Upper lobe of left lung (tissue), 6 donors: ENCODE measurements around the gene KCNE4. TPM values are rescaled to one million over a fixed set of nuclear protein-coding genes. Genes with fewer than 3 reads are reported as not detected.

Experiments used
- ATAC-seq, 2 donors: fragments of 200-7000 bp; cut with Tn5 transposase; one replicate each; pipeline ENCODE4 v1.9.1; 2022; ENCODE audit warnings: mild to moderate bottlenecking in 2 of 2, moderate library complexity in 2 of 2; ENCODE audit not compliant: low FRiP score in 2 of 2
- DNase-seq, 2 donors: peaks; one replicate each; pipeline ENCODE4 v3.0.0-alpha.2; 2019 to 2020
- H3K27ac ChIP-seq, 4 donors: fragments of 200-600 bp; sonication (generic); one replicate each; pipeline ENCODE4 v1.5.1; 2016 to 2019
- H3K27me3 ChIP-seq, 4 donors: fragments of 200-600 bp; sonication (generic); one replicate each; pipeline ENCODE4 v1.5.1; 2017 to 2019
- H3K36me3 ChIP-seq, 4 donors: fragments of 200-600 bp; sonication (generic); one replicate each; pipeline ENCODE4 v1.5.1; 2016 to 2019
- H3K4me1 ChIP-seq, 4 donors: fragments of 200-600 bp; sonication (generic); one replicate each; pipeline ENCODE4 v1.5.1; 2018 to 2019
- H3K4me3 ChIP-seq, 4 donors: fragments of 200-600 bp; sonication (generic); one replicate each; pipeline ENCODE4 v1.5.1; 2017 to 2019; ENCODE audit warnings: mild to moderate bottlenecking in 2 of 4, moderate library complexity in 1 of 4
- H3K9me3 ChIP-seq, 4 donors: fragments of 200-600 bp; sonication (generic); one replicate each; pipeline ENCODE4 v1.5.1; 2018 to 2019
- EP300 ChIP-seq, 4 donors: sonication (generic); formaldehyde crosslinking; IDR thresholded peaks; one replicate each; pipeline ENCODE4 v1.5.1; 2017; ENCODE audit warnings: antibody characterized with exemption in 4 of 4, control low read depth in 2 of 4
- POLR2A ChIP-seq, 4 donors: fragments of 450-650 bp; IDR thresholded peaks; one replicate each; pipeline ENCODE4 v1.5.1; 2016 to 2017; ENCODE audit warnings: antibody characterized with exemption in 4 of 4, mild to moderate bottlenecking in 2 of 4
- POLR2AphosphoS5 ChIP-seq, 2 donors: sonication (generic); formaldehyde crosslinking; IDR thresholded peaks; one replicate each; pipeline ENCODE4 v1.5.1; 2017; ENCODE audit warnings: antibody characterized with exemption in 2 of 2
- WGBS, 2 donors: methylation state at CpG; one replicate each; pipeline ENCODE4 v1.1.5; 2017 to 2018; 5-methylcytosine and 5-hydroxymethylcytosine counted together
- total RNA-seq, 6 donors: library from RNA; depleted of rRNA in 4 of 6; stranded (reverse); fragments of >200 nt in 4 of 6; gene quantifications; one replicate each; pipeline versions ENCODE4 v1.1.0 to v1.2.1, GENCODE V29; 2016 to 2021
- TF ChIP-seq, protein P1 (sequence below), 6 experiments: fragments of 450-650 bp in 4 of 6; fragments of 200-600 bp in 2 of 6; sonication (generic) in 2 of 6; IDR thresholded peaks; one replicate each; pipeline ENCODE4 v1.5.1; 2016 to 2019; ENCODE audit warnings: antibody characterized with exemption in 6 of 6
- donor health status: DM: no; HTN: no; CAD: no; lungs with moderate emphysema.
- donor health status: DM: no; HTN: yes; CAD: no; lungs with severe emphysema.

KCNE4 gene
- total RNA-seq, 6 donors from 2014 or later = 0.20 to 1.9 (median 0.89) TPM; not detected in 1

DNA sequence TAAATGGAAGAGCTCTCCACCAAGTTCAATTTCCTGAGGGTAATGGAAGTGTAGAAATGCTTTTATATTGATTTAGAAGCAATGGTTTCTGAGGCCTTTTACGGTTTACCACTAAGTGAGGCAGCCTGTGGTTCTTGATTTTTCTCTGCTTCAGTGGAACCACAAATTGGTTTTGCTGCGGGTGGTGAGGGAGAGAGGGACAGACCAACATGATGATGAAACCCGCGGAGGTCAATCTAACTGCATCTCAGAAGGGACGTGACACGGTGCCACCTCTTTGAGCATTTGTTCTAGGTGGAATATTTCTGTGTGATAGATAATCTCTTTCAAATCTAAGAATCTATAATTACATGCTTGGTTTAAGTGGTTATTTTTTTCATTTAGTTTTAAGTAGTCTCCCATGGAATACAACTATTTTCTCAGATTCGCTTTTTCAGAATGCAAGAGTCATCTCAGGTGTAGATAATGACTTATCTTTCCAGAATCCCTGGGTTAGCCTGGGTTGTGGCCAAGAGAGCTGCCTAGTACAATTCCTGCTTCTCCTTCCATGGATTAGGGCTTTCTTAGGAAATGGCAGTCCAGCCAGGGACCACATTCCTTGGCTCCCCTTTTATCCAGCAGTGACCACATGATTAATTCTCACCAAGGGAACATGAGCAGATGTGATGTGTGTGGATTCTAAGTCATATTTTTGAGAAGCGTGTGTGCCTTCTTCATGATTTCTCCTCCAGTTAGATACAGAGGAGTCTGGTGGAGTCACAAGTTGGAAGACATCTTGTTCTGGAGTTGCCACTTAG lies 52.5 kb downstream of the KCNE4 start:
- no peaks in the 10 kb centered on the region for H3K36me3 ChIP-seq
- no peak overlapping the region for H3K27ac ChIP-seq
- no peaks in the 10 kb centered on the region for H3K9me3 ChIP-seq
- no peak overlapping the region for H3K4me3 ChIP-seq
- DNase-seq = no peak
- no peak for ATAC-seq
- TF ChIP-seq POLR2AphosphoS5 (IDR thresholded peaks at IDR 0.05) (no peak), POLR2A (IDR thresholded peaks at IDR 0.05) (no peak), EP300 (IDR thresholded peaks at IDR 0.05) (no peak)
- TF ChIP-seq, protein P1, sequence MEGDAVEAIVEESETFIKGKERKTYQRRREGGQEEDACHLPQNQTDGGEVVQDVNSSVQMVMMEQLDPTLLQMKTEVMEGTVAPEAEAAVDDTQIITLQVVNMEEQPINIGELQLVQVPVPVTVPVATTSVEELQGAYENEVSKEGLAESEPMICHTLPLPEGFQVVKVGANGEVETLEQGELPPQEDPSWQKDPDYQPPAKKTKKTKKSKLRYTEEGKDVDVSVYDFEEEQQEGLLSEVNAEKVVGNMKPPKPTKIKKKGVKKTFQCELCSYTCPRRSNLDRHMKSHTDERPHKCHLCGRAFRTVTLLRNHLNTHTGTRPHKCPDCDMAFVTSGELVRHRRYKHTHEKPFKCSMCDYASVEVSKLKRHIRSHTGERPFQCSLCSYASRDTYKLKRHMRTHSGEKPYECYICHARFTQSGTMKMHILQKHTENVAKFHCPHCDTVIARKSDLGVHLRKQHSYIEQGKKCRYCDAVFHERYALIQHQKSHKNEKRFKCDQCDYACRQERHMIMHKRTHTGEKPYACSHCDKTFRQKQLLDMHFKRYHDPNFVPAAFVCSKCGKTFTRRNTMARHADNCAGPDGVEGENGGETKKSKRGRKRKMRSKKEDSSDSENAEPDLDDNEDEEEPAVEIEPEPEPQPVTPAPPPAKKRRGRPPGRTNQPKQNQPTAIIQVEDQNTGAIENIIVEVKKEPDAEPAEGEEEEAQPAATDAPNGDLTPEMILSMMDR (IDR thresholded peaks at IDR 0.05) = no peak
- H3K27me3 ChIP-seq = no peaks in the 10 kb centered on the region
- peaks cover 0 to 6% (median 3%) of the 10 kb centered on the region in 4 donors for H3K4me1 ChIP-seq
- WGBS, 2 donors = 93 to 94% methylated on average over 8 of the region's 8 CpGs

Other genes with a start within 250 kb of the KCNE4 start
- gene ACSL3, start 191.2 kb upstream of the KCNE4 start, total RNA-seq = 10 to 100 TPM; 35.6 to 86.0 (median 69.9) TPM